ENCODE results near the gene SORCS3.

SORCS3 gene

GRCh38 chr10:105284476-105285215, 643.6 kb downstream of the SORCS3 start:
- no peak for DNase-seq

GRCh38 chr10:105288026-105288425, 646.9 kb downstream of the SORCS3 start:
- no peak for DNase-seq

GRCh38 chr10:105288613-105289012, 647.5 kb downstream of the SORCS3 start:
- no peak for DNase-seq

- DNase-seq: no peak
Observed at GRCh38 chr10:105291571-105291970, 650.5 kb downstream of the SORCS3 start.

GRCh38 chr10:105292236-105292635, 651.1 kb downstream of the SORCS3 start:
- no peak for DNase-seq

All from activated CD4-positive, CD25-positive, alpha-beta regulatory T cell treated with anti-CD3 and anti-CD28 coated beads, Interleukin-2, amount 50 U/mL, for 72 hours (primary cell).